ENCODE results near the gene ETV1.

The ETV1 gene

GRCh38 chr7:13894954-13895353 lies 94.5 kb downstream of the ETV1 start:
- Histone ChIP-seq H3K27ac (no peak overlapping the region), H3K4me3 (ENCODE audit: low read depth in 1 of 2, low read length in 1 of 2) (no peak overlapping the region), H3K27me3 (no peaks in the 10 kb centered on the region), H3K4me1 (ENCODE audit: control insufficient read depth in 1 of 2, insufficient read depth in 1 of 2, low read depth in 1 of 2, low read length in 1 of 2) (peaks cover 15 to 21% of the 10 kb centered on the region in 2 experiments), H3K9me3 (no peaks in the 10 kb centered on the region), H3K36me3 (no peaks in the 10 kb centered on the region)
- no peak for TF ChIP-seq CTCF (IDR thresholded peaks at IDR 0.05)

GRCh38 chr7:13894377-13894776 lies 95.1 kb downstream of the ETV1 start:
- H3K27ac ChIP-seq: no peak overlapping the region
- no peaks in the 10 kb centered on the region for H3K36me3 ChIP-seq
- no peaks in the 10 kb centered on the region for H3K27me3 ChIP-seq
- no peaks in the 10 kb centered on the region for H3K9me3 ChIP-seq
- no peak overlapping the region for H3K4me3 ChIP-seq (ENCODE audit: low read depth in 1 of 2, low read length in 1 of 2)
- no peak for TF ChIP-seq CTCF (IDR thresholded peaks at IDR 0.05)
- H3K4me1 ChIP-seq (ENCODE audit: control insufficient read depth in 1 of 2, insufficient read depth in 1 of 2, low read depth in 1 of 2, low read length in 1 of 2): peaks cover 15 to 21% of the 10 kb centered on the region in 2 experiments

- no peaks in the 10 kb centered on the region for H3K36me3 ChIP-seq
- H3K9me3 ChIP-seq: no peaks in the 10 kb centered on the region
- H3K27me3 ChIP-seq: peaks cover 5% of the 10 kb centered on the region
- no peak for TF ChIP-seq CTCF (IDR thresholded peaks at IDR 0.05)
- no peak overlapping the region for H3K27ac ChIP-seq
- H3K4me3 ChIP-seq (ENCODE audit: low read depth in 1 of 2, low read length in 1 of 2): no peak overlapping the region
- peaks cover 3% of the 10 kb centered on the region in 2 experiments for H3K4me1 ChIP-seq (ENCODE audit: control insufficient read depth in 1 of 2, insufficient read depth in 1 of 2, low read depth in 1 of 2, low read length in 1 of 2)
These were observed 98.7 kb downstream of the ETV1 start for GRCh38 chr7:13890793-13891192.

- no peak overlapping the region for H3K4me3 ChIP-seq (ENCODE audit: low read depth in 1 of 2, low read length in 1 of 2)
- H3K4me1 ChIP-seq (ENCODE audit: control insufficient read depth in 1 of 2, insufficient read depth in 1 of 2, low read depth in 1 of 2, low read length in 1 of 2): no peaks in the 10 kb centered on the region
- TF ChIP-seq CTCF (IDR thresholded peaks at IDR 0.05): no peak
- H3K27me3 ChIP-seq: peaks cover 6% of the 10 kb centered on the region
- H3K9me3 ChIP-seq: no peaks in the 10 kb centered on the region
- no peak overlapping the region for H3K27ac ChIP-seq
- H3K36me3 ChIP-seq: no peaks in the 10 kb centered on the region
These were observed 103.1 kb downstream of the ETV1 start for GRCh38 chr7:13886356-13886755.

GRCh38 chr7:13882051-13882450 lies 107.4 kb downstream of the ETV1 start:
- TF ChIP-seq CTCF (IDR thresholded peaks at IDR 0.05): no peak
- Histone ChIP-seq H3K36me3 (no peaks in the 10 kb centered on the region), H3K27me3 (peaks cover 6% of the 10 kb centered on the region), H3K27ac (no peak overlapping the region), H3K9me3 (no peaks in the 10 kb centered on the region), H3K4me1 (ENCODE audit: control insufficient read depth in 1 of 2, insufficient read depth in 1 of 2, low read depth in 1 of 2, low read length in 1 of 2) (no peaks in the 10 kb centered on the region), H3K4me3 (ENCODE audit: low read depth in 1 of 2, low read length in 1 of 2) (no peak overlapping the region)

- H3K9me3 ChIP-seq: no peaks in the 10 kb centered on the region
- TF ChIP-seq CTCF (IDR thresholded peaks at IDR 0.05): no peak
- H3K4me1 ChIP-seq (ENCODE audit: control insufficient read depth in 1 of 2, insufficient read depth in 1 of 2, low read depth in 1 of 2, low read length in 1 of 2): no peaks in the 10 kb centered on the region
- H3K4me3 ChIP-seq (ENCODE audit: low read depth in 1 of 2, low read length in 1 of 2): no peak overlapping the region
- H3K27ac ChIP-seq: no peak overlapping the region
- no peaks in the 10 kb centered on the region for H3K36me3 ChIP-seq
- H3K27me3 ChIP-seq: peaks cover 1% of the 10 kb centered on the region
These were observed 108.7 kb downstream of the ETV1 start for GRCh38 chr7:13880789-13881188.
